ENCODE results near the gene WWOX. TPM values are rescaled to one million over a fixed set of nuclear protein-coding genes. Genes with fewer than 3 reads are reported as not detected.

Gene WWOX
- total and polyA plus RNA-seq, 4 donors = 5.4 to 61.5 (median 18.4) TPM

GRCh38 chr16:78775161-78775561 is 675.7 kb downstream of the WWOX start:
- Histone ChIP-seq H3K27me3 (ENCODE audit: control insufficient read depth in 3 of 3, insufficient read depth in 3 of 3, low read length in 2 of 3) (no peaks in the 10 kb centered on the region), H3K36me3 (ENCODE audit: control insufficient read depth in 4 of 4, insufficient read depth in 4 of 4, low read length in 4 of 4) (no peaks in the 10 kb centered on the region), H3K9ac (ENCODE audit: insufficient read depth in 1 of 2, low read length in 2 of 2) (no peak overlapping the region), H3K4me3 (no peak overlapping the region), H3K9me3 (ENCODE audit: control insufficient read depth in 4 of 4, insufficient read depth in 3 of 4, low read length in 3 of 4) (no peaks in the 10 kb centered on the region), H3K4me1 (ENCODE audit: control insufficient read depth in 5 of 5, insufficient read depth in 5 of 5, low read length in 5 of 5) (no peaks in the 10 kb centered on the region), H3K27ac (ENCODE audit: low read depth in 1 of 2, low read length in 1 of 2) (no peak overlapping the region)
- 82 to 86% methylated on average over 6 of the region's 6 CpGs for WGBS, 2 donors
- no peak for DNase-seq
- no peak for ATAC-seq (ENCODE audit: insufficient read depth, low FRiP score)
- no peak for TF ChIP-seq CTCF (IDR thresholded peaks at IDR 0.05; ENCODE audit: control extremely low read depth, extremely low read depth)

- no peaks in the 10 kb centered on the region for H3K9me3 ChIP-seq (ENCODE audit: control insufficient read depth in 4 of 4, insufficient read depth in 3 of 4, low read length in 3 of 4)
- no peak for TF ChIP-seq CTCF (IDR thresholded peaks at IDR 0.05; ENCODE audit: control extremely low read depth, extremely low read depth)
- no peaks in the 10 kb centered on the region for H3K4me1 ChIP-seq (ENCODE audit: control insufficient read depth in 5 of 5, insufficient read depth in 5 of 5, low read length in 5 of 5)
- H3K27me3 ChIP-seq (ENCODE audit: control insufficient read depth in 3 of 3, insufficient read depth in 3 of 3, low read length in 2 of 3) = no peaks in the 10 kb centered on the region
- no peaks in the 10 kb centered on the region for H3K36me3 ChIP-seq (ENCODE audit: control insufficient read depth in 4 of 4, insufficient read depth in 4 of 4, low read length in 4 of 4)
- no peak overlapping the region for H3K9ac ChIP-seq (ENCODE audit: insufficient read depth in 1 of 2, low read length in 2 of 2)
- H3K27ac ChIP-seq (ENCODE audit: low read depth in 1 of 2, low read length in 1 of 2) = no peak overlapping the region
- DNase-seq (no peak), ATAC-seq (ENCODE audit: insufficient read depth, low FRiP score) (no peak)
- WGBS, 2 donors = 90 to 92% methylated on average over 17 of the region's 17 CpGs
- H3K4me3 ChIP-seq = no peak overlapping the region
Observed at GRCh38 chr16:78778101-78779004, 678.9 kb downstream of the WWOX start.

- Histone ChIP-seq H3K4me3 (no peak overlapping the region), H3K36me3 (ENCODE audit: control insufficient read depth in 4 of 4, insufficient read depth in 4 of 4, low read length in 4 of 4) (no peaks in the 10 kb centered on the region), H3K9me3 (ENCODE audit: control insufficient read depth in 4 of 4, insufficient read depth in 3 of 4, low read length in 3 of 4) (no peaks in the 10 kb centered on the region), H3K27ac (ENCODE audit: low read depth in 1 of 2, low read length in 1 of 2) (no peak overlapping the region), H3K27me3 (ENCODE audit: control insufficient read depth in 3 of 3, insufficient read depth in 3 of 3, low read length in 2 of 3) (no peaks in the 10 kb centered on the region), H3K4me1 (ENCODE audit: control insufficient read depth in 5 of 5, insufficient read depth in 5 of 5, low read length in 5 of 5) (no peaks in the 10 kb centered on the region), H3K9ac (ENCODE audit: insufficient read depth in 1 of 2, low read length in 2 of 2) (no peak overlapping the region)
- ATAC-seq (ENCODE audit: insufficient read depth, low FRiP score) (no peak), DNase-seq (no peak)
- WGBS, 2 donors = 92 to 94% methylated on average over 2 of the region's 2 CpGs
- TF ChIP-seq CTCF (IDR thresholded peaks at IDR 0.05; ENCODE audit: control extremely low read depth, extremely low read depth) = no peak
Observed at GRCh38 chr16:78780808-78781207, 681.4 kb downstream of the WWOX start.
